Skeletal muscle cell (primary cell): ENCODE data around the gene PELI1.
A peak's percentile ranks its signal among the peaks of the same experiment; 100 is the strongest.

Source experiments
- DNase-seq: peaks from one replicate; pipeline ENCODE4 v3.0.0-alpha.2; 2010; ENCODE audit warnings: low read depth
- H3K4me3 ChIP-seq: 2 replicates; pipeline ENCODE4 v1.5.1; 2011; ENCODE audit warnings: low read depth, mild to moderate bottlenecking, control low read depth, low read length, moderate library complexity

The PELI1 gene

GRCh38 chr2:64164629-64165028 is 20.4 kb upstream of the PELI1 start:
- no peak for DNase-seq
- no peak overlapping the region for H3K4me3 ChIP-seq

DNA sequence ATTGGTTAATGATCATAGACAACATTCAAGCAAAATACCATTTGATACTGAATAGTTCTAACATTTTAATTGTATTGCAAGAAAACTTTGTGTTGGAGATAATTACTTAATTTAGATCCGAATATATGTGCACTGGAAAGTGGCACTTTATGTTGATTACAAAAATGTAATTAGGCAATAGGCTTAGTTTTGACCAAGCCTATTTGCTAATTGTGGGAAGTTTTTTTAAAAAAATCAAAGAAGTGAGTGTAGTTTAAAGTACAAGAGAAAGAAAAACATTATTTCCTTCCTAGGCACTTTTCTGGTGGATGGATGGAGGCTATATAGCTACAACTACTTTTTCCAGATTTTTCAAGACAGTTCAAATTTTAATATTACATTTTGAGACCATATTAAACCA is 18.3 kb upstream of the PELI1 start:
- no peak for DNase-seq
- H3K4me3 ChIP-seq = no peak overlapping the region

DNA sequence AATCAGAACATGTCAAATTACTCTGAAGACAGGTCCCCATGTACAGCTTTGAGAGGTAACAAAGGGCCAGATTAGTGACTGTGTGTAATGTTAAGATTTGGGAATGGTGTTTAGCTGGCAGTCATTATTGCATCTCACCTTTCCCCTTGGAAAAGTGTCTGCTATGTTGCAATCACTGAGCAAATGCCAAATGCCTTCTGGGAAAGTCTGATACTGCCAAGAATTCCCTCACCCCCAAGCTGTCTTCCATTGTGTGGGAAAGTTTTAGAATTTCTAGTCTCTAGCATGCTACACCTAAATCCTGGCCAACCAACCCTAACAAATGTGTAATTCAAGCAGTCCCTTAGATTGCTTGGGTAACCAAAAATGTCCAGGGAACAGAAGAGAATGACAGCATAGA is 13.6 kb upstream of the PELI1 start:
- no peak overlapping the region for H3K4me3 ChIP-seq
- no peak for DNase-seq

DNA sequence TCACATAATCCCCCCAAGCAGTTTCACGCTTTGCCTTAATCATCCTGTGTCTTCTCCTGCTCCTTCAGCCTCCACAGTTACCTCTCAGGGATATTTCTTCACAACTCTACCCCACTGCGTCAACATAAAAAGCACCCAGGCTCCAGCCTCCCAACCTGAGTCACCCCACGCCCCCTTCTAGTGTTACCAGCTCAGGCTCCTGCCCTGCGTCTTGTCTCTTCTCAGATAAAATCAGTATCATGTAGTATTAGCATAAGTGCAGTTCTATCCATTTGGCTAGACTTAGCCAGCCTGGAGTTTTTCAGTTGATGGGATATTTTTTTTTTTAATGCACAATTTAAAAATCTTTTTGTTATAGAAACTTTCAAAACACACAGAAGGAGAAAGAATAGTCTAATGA is 9.6 kb upstream of the PELI1 start:
- H3K4me3 ChIP-seq = no peak overlapping the region
- DNase-seq = no peak

GRCh38 chr2:64151476-64151875 is 7.3 kb upstream of the PELI1 start:
- no peak for DNase-seq
- no peak overlapping the region for H3K4me3 ChIP-seq

DNA sequence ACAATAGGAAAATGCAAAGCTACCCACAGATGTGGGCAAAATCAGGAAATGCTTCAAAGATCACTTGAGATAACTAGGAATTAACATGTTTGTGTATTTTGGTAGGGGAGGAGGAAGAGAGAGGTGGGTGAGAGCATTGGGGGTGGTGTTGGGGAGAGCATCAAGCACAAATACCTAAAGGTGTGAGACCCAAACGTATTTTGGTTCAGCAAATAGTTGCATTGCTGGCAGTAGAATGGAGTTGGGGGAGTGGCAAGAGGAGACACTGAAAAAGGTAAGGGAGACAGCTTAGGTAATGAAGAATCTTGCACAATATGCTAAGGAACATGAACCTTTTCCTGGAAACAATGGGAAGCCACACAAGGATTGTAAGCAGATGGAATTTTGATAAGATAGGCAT is 1.5 kb upstream of the PELI1 start:
- DNase-seq = no peak
- no peak overlapping the region for H3K4me3 ChIP-seq

DNA sequence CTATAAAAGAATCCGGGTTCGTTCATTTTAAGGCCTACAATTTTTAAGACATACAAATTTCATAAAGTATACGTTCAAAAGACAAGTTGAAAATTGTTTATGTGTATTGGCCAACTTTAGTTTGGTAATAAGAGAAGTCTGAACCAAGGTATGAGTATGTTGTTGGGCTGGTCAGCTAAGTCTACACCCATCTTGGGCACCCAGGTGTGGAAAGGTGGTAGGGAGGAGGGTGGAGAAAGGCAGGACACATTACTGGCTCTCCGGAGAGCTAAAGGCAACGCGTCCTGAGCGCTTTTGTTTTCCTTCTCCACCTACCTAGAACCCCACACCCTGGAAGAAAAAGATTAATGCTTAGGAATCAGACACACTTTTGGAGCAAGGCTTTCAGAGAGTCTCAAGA is 899 bp upstream of the PELI1 start:
- no peak for DNase-seq
- no peak overlapping the region for H3K4me3 ChIP-seq

DNA sequence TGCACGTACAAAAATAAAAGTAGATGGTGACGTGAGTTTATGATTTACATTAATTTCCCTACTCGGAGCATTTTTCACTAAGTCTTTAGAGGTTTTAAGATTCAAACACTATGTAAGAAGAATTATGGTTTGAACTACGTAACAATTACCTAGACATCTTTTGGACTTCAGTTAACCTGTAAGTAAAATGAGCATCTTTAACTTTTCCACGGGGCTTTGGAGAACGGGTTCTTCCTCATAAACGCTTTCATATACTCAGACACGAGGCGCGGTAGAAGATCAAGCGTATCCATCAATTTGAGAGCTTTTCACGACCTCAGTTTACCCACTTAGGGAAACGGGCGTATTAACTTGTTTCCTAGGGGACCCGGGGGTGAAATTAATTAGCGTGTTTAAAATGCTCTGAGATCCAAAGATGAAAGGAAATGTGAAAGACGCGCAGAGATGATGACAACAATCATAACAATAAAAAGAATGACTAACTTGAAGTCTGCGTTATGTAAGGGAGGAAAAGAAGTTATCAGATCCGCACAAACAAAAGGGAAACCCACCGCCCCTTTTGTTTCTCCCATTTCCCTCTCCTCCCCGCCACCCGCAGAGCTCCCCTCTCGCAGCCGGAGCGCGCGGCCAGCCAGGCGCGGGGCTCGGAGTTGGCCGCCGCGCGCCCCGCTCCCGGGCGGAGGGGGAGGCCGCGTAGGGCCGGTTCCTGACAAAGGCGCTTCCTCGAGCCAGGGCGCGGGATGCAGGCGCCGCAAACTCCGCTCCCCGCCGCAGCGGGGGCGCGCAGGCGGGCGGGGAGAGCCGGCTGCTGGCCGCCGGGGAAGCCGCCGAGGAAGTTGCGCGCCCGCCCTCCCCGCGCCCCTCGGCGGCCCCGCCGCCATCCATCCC is 807 bp downstream of the PELI1 start:
- peak overlapping the region; percentile 79 for H3K4me3 ChIP-seq
- DNase-seq = no peak

GRCh38 chr2:64142741-64143168 is 1.5 kb downstream of the PELI1 start:
- peak overlapping the region; percentile 79 for H3K4me3 ChIP-seq
- no peak for DNase-seq

DNA sequence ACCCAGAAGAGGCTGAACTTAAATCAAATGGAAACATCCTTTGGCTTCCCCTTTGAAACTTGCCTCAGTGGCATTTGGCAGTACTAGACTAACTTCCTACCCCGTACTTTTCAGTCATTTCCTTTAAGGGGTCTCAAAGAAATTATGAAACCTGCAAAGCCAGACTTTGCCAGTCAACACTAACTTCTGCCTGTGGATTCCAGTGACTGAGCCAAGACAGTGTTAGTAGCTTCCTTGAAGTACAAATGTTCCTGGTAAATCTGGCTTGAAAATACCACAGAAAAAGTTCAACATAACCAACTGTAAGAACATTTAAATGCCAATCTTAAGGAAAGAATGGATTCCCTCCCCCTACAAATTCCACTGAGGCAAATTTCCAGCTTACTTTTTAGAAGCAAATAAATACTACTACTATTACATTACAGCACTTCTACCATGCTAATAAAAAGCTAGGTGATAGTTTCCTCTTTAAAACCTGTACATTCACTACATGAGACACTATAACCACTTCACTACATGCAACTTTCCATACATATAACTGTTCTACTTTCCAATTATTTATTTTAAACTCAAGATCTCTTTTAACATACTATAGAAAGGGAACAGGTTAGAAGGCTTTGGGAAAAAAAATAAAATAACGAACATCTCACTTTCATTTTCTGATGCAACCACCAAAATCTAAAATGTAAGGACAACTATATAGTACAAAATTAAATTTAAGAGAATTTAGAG is 2.4 kb downstream of the PELI1 start:
- no peak for DNase-seq
- peak overlapping the region; percentile 14 for H3K4me3 ChIP-seq

DNA sequence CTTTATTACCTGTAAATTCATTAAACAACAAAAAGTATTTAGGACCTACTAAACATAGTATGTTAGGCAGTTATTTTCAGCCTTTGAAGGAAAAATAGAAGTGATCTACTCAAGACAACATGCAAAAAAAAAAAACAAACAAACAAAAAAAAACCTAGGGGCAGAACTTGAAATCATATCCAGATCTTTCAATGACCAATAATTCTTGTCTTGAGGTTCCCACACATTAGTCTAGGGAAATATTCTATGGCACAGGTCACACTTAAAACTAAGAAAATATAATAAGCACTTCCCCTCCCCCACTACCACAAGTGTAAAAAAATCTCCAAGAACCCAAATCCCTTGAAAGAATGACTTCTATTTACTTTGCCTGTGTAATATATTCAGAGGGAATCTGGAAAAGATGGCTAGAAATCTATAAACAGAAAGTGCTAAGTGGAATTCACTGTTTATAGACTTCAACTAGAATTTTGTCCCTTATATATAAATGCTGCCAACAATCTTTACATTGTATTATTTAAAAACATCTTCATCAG is 3.5 kb downstream of the PELI1 start:
- DNase-seq = no peak
- no peak overlapping the region for H3K4me3 ChIP-seq

- no peak for DNase-seq
These were observed 4.3 kb downstream of the PELI1 start for GRCh38 chr2:64139956-64140355.

DNA sequence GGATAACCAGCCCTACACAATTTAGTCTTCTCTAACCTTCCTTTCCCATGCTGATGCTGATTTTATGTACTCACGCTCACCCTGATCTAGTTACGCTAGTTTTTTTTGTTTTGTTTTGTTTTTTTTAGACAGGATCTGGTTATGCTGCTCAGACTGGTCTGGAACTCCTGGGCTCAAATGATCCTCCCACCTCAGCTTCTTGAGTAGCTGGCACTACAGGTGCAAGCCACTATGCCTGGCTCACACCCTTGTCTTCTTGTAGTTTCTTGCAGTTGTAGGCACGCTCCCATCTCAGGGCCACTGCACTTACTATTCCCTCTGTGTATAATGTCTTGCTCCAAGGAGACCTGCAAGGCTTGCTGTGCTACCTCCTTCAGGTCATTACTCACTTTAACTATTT is 6.2 kb downstream of the PELI1 start:
- H3K4me3 ChIP-seq = no peak overlapping the region
- no peak for DNase-seq

More at GRCh38 chr2:64139956-64140355, 4.3 kb downstream of the PELI1 start:
- no peak overlapping the region for H3K4me3 ChIP-seq

DNA sequence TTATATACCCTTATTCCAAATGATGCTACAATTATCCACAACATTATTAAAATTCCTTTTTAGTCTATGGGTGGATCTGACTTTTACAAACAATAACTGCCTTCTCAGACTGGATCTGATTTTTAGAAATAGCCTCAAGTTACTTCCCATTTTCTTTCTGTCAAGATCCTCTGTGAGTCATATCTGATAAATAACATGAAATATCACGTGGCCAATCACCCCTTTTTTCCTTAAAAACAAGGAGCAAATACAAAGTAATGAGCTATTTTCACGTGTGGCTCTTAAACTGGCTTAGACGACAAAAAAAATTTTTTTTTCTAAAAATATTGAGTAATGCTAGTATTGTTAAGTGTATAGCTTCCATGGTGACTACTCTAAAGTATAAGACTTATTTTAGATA is 6.7 kb downstream of the PELI1 start:
- no peak overlapping the region for H3K4me3 ChIP-seq
- no peak for DNase-seq

GRCh38 chr2:64135421-64135820 is 8.8 kb downstream of the PELI1 start:
- DNase-seq = no peak
- H3K4me3 ChIP-seq = no peak overlapping the region

- no peak for DNase-seq
- no peak overlapping the region for H3K4me3 ChIP-seq
These were observed 9.4 kb downstream of the PELI1 start for GRCh38 chr2:64134813-64135212.

DNA sequence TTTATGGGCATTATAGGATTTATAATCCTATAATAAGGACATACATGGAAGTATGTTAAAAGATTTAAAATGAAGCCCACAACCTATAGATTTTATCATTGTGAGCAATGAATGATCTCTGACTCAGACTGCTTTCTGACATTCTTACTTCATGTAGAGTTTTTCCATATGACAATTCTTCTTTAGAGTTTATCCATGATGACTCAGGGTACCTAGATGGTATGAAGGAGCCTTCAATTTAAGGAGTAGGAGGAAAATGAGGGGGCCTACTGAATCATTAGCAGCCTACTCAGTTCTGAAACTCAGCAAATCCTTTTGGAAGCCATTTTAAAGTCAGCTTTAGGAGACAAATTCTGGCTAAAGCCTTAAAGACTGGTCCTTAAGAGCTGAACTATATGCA is 10.4 kb downstream of the PELI1 start:
- DNase-seq = peak; percentile 57
- H3K4me3 ChIP-seq = no peak overlapping the region

- DNase-seq = no peak
- no peak overlapping the region for H3K4me3 ChIP-seq
These were observed 10.9 kb downstream of the PELI1 start for GRCh38 chr2:64133354-64133753.

DNA sequence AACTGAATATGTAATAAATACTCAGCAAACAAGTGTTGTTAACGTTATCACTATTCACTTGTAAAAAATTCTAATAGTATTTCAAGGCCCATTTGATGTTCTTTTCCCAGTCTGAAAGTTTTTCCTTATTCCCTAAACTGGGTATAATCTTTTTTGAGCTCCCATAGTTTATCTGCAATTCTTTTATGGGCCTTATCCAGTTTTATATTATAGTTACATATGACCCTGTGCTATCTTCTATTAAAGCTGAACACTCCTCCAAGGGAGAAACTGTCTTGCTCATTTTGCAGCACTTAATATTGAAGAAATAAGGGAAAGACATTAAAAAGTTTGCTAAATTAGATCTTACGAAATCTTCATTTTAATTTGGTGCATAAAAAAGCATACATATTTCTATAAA is 13.9 kb downstream of the PELI1 start:
- H3K4me3 ChIP-seq = no peak overlapping the region
- no peak for DNase-seq

GRCh38 chr2:64128943-64129391 is 15.3 kb downstream of the PELI1 start:
- no peak for DNase-seq
- no peak overlapping the region for H3K4me3 ChIP-seq
